Mammary microvascular endothelial cell (primary cell): ENCODE results near the gene SMR3A. TPM values are rescaled to one million over a fixed set of nuclear protein-coding genes. Genes with fewer than 3 reads are reported as not detected.

ENCODE experiments used
- total RNA-seq: library from RNA; depleted of rRNA; stranded (reverse); fragments of >200 nt; gene quantifications from 2 replicates; pipeline ENCODE4 v1.2.3, GENCODE V29; 2015

The SMR3A gene
- total RNA-seq: not detected in 2 replicates

DNA sequence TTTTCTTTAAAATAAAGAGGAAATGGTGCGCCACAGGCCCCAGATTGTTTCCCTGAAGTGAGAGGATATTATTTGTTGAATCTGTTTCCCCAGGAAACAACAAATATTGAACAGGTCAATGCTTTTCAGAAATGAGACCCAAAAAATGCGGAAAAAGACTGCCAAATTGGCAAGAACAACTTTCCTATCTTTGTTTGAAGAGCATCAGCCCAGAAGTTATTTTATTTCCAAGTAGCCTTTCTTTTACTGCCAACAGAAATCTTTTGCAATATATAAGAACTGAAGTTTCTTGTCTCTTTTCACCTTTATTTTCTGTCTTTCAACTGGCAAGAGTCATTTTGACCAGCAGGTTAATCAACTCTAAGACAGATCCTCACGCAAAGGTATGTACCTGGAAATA is at the start of gene SMR3A:
TSS of gene SMR3A (plus strand) at position 301 of the 400 bp plus-strand sequence. CDS start 1,356 bp downstream, outside the sequence.

GRCh38 chr4:70334681-70335080 is 25.9 kb upstream of the SMR3A start, which contains the start of gene CABS1:
Gene CABS1 (plus strand): TSS chr4:70334981. CDS start chr4:70335040, 59 bp downstream.

GRCh38 chr4:70382691-70383181 is 22.2 kb downstream of the SMR3A start, which contains the start of gene SMR3B:
Gene SMR3B (plus strand): TSS chr4:70383131. CDS start chr4:70384511, 1,380 bp downstream.

GRCh38 chr4:70397580-70397979 is 37.0 kb downstream of the SMR3A start, which contains the start of gene OPRPN:
Gene OPRPN (plus strand): TSS chr4:70397940. CDS start chr4:70399286, 1,346 bp downstream.

Other genes starting within 250 kb of the SMR3A start
- gene PRR27, start 206.5 kb upstream of the SMR3A start, total RNA-seq: not detected in 2 replicates
- not detected in 2 replicates for gene ODAM, start 165.0 kb upstream of the SMR3A start, total RNA-seq
- not detected in 2 replicates for gene FDCSP, start 134.6 kb upstream of the SMR3A start, total RNA-seq
- not detected in 2 replicates for gene CSN3, start 118.2 kb upstream of the SMR3A start, total RNA-seq
- gene CABS1, start 25.8 kb upstream of the SMR3A start, total RNA-seq: not detected in 2 replicates
- gene SMR3B, start 22.4 kb downstream of the SMR3A start, total RNA-seq: not detected in 2 replicates
- not detected in 2 replicates for gene OPRPN, start 37.2 kb downstream of the SMR3A start, total RNA-seq
- not detected in 2 replicates for gene MUC7, start 111.4 kb downstream of the SMR3A start, total RNA-seq
- not detected in 2 replicates for gene AMTN, start 157.8 kb downstream of the SMR3A start, total RNA-seq
- gene AMBN, start 231.5 kb downstream of the SMR3A start, total RNA-seq: not detected in 2 replicates